Measurements from ENCODE around the gene TMEM125.

GRCh38 chr1:43275826-43276620 lies 6.2 kb downstream of the TMEM125 start:
- no peak for TF ChIP-seq CTCF (IDR thresholded peaks at IDR 0.05; ENCODE audit: poor library complexity)
- no peak for TF ChIP-seq EZH2phosphoT487 (IDR thresholded peaks at IDR 0.05; ENCODE audit: low read depth, severe bottlenecking, unreplicated experiment)

All from hepatocyte (in vitro differentiated cells).